GM21390 (cell line): ENCODE measurements around the gene GP2.

Experiments
- ATAC-seq: cut with Tn5 transposase; IDR thresholded peaks from one replicate; pipeline ENCODE4 v1.9.1; 2021; ENCODE audit not compliant: unreplicated experiment

The GP2 gene

DNA sequence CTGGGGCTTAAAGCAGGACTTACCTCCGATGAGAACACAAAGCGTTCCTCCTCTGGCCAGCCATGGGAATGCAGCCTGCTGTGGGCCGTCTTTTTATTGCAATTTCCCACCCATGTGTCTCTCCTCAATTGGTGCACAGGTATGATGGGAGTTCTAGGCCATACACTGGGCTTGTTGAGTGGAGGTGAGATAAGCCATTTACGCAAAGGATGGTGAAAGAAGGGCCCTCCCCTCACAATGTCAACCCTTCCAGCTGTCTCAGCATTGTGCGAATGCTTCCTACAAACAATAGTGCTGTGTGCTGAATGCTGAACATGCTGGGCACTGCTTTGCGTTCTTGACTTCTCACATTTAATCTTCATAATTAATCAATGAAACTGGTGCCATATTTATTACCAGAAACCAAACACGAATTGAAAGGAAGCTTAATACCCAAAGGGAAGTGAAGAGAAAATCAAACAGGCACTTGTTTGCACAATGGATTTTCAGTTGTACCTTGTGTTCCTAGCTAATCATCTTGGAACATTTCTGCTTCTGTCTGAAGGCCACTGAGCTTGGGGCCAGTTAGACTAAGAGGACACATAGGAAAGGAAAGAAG is at the start of gene GP2:
TSS of gene GP2 (minus strand) at position 70 of the 598 bp plus-strand sequence. CDS start 1,082 bp downstream, outside the sequence.
- no peak for ATAC-seq

DNA sequence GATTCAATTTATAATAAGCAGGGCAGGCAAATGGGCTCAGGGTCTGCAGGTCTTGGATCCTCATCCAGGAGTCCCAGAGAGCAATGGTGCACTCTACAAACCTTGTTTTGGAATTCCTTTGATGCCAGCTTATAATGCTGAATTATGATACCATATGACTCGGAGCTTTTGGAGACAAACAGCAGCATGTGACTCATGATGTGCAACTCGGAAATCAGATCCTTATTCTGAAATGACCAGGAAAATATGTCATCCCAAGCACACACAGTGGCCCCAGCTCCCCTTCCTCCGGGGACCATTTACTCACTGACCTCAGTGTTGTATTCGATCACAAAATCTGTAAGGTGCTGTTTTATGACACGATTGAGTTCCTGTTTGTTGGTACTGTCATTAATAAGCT is 45.4 kb upstream of the GP2 start:
- no peak for ATAC-seq

DNA sequence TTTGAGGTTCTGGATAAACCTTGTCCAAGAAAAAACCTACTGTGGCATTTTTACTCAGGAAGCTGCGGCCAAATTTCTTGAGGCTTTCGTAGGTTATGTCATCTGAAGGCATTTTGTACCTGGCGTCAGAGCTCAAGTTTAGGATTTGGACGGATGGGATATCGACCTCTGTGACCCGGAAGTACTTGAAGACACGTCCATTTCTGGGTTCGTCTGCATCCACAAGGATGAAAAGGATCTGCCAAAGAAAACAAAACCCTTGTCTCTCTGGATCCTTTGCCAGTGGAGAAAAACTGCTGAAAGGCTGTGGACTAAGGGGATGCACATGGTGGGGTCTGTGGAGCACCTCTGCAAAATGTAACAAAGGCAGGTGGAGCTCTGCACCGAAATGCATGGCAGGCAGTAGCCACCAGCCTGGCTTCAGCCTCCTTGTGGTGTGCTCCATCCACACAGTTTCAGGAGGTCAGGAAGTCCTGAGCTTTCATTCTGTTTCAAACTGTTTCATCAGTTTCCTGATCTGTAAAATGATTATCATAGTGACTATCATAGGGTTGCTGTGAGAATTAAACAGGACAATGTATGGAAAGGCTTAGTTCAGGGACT is 42.2 kb upstream of the GP2 start:
- ATAC-seq: no peak

DNA sequence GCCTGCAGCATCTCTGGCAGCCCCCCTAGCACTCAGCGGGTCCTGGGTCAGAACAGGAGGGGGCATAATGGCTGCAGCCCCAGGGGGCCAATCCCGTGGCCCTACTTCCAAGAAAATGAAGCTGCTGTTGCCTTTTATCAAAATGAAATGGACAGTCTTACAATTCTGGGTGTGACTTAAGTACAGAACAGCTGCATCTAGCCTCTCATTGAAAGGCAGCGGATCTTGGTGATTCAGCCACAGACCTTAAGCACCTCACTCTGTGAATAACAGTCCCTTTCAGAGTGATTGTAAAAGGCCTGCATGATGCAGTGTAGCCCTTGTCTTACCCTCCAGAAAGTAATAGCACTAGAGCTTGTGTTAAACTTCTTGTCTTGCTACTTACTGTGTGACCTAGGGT is 36.7 kb upstream of the GP2 start:
- ATAC-seq: no peak

DNA sequence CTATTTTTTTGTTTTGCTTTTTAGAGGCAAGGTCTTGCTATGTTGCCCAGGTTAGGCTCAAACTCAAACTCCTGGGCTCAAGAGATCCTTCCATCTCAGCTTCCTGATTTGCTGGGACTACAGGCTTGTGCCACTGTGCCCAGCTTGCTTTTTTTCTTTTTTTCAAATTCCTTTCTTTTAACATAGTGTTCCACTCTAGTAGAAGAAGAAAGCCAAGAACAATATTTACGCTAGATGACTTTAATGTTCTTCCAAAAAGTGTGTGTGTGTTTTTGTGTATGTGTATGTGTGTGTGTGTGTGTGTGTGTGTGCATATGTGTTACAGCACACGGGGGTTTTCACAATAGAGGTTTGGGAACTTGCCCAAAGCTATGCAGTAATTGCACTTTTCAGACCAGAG is 35.9 kb upstream of the GP2 start:
- ATAC-seq: no peak

DNA sequence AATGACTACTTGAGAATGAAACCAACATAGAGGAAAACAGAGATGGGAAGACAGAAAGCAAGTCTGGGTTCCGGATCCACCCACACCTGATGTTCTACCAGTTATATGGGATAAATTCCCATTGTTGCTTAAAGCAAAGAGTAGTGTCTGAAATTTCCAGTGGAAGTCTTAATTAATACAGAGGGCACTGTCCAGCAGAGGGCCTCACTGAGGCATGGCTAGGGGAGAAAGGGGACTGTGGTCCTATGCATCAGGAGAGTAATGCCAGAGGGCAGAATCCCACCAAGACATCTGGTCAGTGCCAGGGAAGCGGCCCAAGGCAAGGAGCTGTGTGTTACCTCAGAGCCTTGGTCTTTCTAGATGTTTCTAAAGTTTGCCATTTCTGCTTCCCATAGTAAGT is 32.7 kb upstream of the GP2 start:
- ATAC-seq: no peak

DNA sequence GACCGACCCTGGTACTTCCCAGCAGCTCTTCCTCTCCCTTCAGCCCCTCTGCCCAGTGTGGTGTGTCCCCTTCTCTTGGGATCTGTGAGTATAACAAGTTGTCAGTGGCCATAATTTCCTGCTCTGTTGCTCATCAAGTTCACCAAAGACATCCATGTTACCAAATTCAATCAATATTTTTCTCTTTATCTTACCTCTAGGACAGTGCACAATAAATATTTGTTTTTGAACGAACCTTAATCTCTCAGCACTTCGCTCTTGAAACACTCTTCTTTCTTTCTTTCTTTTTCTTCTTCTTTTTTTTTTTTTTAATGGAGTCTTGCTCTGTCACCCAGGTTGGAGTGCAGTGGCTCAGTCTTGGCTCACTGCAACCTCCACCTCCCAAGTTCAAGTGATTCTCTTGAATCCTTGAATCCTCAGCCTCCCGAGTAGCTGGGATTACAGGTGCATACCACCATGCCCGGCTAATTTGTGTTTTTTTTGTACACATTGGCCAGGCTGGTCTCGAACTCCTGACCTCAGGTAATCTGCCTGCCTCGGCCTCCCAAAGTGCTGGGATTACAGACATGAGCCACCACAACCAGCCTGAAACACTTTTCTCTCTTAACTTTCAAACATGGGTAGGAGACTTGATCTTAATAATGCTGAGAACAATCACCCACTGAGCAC is 27.9 kb upstream of the GP2 start:
- ATAC-seq: no peak

DNA sequence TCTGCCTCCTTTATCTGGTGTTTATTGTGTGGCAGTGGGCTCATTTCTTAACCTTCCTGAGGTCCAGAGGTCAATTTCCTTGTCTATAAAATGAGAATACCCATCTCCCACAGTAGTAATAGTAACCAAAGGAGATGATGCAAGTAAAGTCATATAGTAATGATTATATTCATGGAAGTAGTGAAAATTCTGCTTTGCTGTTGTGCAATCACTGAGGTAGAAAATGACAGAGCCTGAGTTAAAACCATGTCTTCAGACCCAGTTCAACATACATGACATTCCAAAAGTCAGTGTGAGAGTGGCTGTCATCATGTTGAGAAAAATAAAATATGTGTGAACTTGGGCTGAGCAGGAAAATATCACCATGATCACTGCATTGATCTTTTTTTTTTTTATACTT is 26.1 kb upstream of the GP2 start:
- no peak for ATAC-seq

DNA sequence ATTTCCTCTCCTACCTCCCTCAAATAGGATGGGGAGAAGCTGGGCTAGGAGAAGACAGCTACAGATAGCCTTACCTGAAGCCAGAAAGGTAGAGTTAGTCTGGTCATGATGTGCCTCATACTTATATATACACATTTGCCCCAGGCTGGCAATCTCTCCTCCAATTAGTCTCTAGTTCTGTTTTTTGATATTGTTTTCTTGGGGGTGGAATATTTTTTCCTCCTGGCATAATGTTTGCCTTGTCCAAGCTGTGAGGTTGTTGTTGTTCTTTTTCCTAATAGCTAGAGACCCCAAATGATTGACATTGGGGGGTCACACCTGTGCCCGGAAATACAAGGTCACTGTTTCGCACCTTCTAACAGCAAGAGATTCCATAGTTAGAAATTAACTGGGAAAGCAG is 25.3 kb upstream of the GP2 start, which contains the start of gene UMOD:
TSS of gene UMOD (minus strand) at position 101 of the 400 bp plus-strand sequence. CDS start 1,978 bp downstream, outside the sequence.
- ATAC-seq: no peak

DNA sequence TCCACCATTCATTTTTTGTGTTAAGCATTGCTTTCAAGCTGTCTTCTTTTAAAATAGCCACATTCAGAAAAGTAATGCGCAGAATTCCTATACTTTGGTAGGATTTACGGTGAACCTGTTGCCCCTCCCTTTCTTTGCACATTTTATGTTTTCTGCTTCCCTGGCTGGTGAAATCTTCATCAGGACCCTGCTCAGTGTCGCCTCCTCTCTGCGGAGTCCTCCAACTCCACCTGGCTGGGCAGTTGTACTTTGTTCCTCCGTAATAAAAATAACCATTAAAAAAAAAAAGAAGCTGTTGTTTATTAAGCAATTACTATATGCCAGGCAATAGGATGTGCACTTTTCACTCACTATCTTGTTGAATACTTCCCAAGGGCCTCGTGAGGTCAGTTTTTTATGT is 22.3 kb upstream of the GP2 start:
- no peak for ATAC-seq

DNA sequence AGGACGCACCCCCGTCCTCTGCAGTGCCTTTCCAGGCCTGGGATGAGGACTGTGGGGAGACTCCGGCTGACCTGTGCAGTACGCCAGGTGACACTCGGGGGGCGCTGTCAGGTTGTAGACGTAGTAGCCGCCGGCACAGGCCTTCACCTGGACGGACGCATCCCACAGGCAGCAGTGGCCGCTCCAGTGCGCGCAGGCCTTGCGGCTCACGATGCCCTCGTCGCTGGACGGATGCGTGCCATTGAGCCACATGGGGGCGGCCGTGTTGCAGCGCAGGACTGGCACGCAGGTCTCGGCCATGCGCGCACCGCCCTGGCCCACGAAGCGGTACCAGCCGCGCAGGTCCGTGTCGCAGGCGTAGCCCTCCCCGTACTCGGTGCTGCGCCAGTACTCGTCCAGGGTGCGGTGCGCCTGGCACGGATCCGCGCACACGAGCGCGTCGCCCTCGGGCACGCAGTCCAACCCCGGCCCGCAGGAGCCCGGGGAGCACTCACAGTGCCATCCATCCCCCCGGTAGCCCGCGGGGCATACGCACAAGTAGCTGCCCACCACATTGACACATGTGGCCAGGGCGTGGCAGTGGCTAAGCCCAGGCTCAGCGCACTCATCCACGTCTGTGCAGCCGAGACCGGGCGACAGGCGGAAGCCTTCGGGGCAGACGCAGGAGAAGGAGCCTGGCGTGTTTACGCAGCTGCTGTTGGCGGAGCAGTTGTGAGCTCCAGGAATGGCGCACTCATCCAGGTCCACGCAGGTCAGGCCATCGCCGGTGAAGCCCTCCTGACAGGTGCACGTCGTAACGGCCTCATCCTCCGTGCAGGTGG is 21.3 kb upstream of the GP2 start:
- ATAC-seq: no peak

DNA sequence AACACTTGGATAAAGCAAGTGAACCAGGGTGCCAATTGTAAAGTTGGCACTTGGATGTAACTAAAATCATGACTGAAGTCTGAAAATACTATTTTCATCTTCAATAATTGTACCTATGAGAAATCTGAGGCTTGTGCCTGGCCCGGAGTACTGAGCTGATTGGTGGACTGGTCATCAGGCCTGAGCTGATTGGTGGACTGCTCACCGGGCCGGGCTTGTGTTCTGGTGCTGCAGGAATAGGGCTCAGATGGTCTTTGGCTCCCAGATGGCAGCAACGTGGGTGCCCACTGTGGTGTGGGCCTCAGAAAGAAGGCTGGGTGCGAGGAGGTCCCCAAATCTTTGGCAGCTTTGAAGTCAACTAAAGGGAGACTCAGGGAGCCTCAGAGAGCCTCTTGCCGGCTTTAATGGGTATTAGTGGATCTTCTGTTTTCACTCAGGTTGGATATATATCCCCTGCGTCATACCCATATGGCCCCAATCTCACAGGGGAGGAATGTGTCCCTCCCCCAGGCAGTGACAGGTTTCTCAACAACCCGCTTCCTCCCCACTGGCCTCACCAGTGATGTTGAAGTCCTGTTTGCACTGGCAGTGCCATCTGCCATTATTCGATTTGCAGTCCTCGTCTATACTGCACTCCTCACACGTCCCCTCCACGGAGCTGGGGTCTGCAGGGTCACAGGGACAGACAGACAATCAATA is 20.5 kb upstream of the GP2 start:
- ATAC-seq: no peak

DNA sequence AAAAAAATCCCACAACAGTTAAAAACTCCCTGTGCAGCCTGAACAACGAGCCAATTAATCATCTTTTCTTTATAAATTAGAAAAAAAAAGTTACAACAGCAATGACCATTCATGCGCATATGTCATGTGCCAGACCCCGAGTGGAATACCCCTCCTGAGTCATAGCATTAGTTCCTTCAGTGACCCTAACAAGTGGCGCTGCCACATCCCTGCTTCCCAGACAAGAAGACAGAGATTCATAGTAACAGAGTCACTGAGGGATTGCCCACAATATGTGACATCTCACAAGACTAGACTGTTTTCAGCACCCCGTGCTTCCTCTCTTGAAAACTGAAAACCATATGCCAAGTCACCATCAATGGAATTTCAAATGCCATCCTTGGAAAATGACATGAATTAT is 17.3 kb upstream of the GP2 start:
- ATAC-seq: no peak

DNA sequence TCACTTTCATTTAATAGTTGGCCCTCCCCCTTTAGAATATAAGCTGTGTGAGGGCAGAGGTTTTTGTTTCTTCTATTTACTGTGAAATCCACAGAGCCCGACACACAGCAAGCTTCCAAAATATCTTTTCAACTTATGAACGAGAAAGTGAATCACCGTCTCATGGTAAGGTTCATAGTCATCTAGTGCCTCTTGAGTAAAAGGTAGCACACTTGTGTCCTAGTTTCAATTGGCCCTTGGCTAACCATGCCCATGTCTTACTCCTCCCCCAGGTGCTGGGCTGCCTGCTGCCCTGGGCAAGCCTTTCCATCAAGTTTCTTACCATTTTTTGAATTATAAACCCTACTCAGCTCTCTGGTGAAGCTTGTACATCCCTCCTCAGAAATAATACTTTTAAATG is 12.4 kb upstream of the GP2 start:
- no peak for ATAC-seq

DNA sequence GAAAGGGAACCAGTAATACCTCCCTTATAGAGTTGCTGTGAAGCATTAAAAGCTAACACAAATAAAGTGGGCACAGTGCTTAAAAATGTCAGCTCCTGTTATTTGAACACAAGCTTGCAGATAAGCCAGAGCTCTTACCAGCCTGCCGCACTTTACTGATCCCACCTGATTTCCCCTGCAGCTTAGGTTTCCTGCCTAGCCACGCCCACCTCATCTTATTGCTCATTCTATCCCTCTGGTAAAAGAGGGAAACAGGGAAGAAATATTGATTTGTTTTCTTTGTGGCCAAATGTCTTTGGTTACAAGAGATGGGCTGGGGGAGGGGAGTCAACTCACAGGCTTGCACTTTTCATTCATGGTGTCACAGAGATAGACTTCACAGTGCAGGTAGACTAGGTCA is 9.6 kb upstream of the GP2 start:
- no peak for ATAC-seq

DNA sequence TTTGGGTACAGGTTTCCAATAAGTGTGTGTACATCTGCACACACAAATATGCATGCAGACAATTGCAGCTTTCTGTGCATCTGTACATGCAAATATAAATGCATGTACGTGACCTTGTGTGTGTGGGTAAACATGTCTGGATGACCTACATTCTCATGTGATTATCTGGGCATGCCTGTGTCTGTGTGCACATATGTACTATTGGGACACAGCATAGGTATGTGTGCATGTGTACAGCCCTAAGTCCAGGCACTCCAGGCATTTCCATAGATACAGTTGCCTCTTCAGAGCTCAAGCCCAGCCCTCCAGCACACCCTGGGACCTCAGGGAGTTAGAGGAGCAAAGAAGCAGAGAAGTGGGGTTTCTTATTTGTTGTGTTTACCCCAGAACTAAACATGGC is 7.1 kb upstream of the GP2 start:
- ATAC-seq: no peak

DNA sequence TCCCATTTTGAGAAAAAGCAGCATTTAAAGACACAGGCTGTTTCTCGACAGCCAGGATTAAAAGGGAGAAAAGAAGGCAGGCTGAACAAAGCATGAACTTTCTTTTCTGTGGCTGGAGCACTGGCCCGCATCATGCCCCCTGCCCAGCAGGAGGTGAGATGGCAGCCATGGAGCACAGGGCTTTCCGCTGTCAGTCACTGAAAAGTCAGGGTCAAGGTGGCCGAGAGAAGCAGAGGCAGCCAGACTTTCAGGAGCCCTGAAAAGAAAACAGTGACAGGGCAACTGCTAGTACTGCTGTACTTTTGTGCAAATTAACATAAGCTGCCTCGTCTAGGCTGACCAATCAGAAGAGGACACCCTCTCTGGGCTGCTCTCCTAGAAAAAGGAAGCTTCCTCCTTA is 5.8 kb upstream of the GP2 start:
- ATAC-seq: no peak

DNA sequence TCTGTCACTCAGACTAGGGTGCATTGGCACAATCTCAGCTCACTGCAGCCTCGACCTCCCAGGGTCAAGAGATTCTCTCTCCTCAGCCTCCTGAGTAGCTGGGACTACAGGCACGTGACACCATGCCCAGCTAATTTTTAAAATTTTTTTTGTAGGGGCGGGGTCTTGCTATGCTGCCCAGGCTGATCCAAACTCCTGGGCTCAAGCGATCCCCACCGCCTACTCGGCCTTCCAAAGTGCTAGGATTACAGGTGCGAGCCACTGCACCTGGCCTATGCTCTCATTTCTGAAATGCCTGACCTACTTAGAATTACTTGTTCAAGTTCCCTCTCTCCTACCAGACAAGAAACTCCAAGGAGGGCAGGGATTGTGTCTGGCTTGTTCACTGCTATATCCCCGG is 5.1 kb upstream of the GP2 start:
- ATAC-seq: no peak

DNA sequence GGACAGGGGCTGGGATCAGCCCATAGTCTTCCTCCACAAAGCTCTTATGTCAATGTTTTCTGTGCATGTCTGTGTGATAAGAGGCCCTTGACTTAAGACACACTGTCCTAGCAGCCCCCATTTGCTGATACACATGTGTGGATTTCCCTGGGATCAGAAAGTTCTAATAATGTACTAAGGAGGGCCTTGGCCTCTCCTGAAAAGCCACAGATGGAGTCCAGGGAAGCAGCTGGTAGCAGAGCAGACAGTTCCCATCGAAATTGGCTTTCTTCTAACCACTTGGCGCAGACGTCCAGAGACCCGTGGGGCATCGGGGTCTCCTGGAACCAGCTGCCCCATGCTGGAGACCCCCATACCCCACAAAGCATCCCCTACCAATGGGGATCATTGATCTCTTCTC is 4.3 kb upstream of the GP2 start:
- ATAC-seq: no peak

DNA sequence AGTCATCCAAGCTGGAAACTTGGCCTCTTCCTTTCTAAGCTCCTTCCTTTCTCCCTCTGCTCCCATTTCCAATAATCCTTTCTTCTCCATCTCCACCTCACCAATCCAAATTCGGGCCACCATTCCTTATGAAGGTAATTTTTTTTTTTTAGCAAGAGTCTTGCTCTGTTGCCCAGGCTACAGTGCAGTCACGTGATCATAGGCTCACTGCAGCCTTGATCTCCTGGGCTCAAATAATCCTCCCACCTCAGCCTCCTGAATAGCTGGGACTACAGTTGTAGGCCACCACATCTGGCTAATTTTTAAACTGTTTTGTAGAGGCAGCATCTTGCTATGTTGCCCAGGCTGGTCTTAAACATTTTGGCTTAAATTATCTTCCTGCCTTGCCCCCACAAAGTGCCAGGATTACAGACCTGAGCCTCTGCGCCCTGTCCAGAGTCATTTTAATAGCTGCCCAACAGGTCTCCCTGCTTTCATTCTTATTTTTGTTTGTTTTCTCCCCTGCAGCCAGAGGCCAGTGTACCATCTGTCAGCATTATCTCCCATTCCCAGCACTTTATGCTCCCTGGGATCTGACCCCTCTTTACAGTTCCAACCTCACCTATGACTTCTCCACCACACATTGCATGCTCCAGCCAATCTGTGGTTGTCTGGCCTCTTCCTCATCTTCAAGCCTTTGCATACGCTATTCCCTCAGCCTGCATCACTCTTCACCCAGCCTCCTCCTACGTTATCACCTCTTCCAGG is 2.3 kb upstream of the GP2 start:
- no peak for ATAC-seq
